K562 (cell line): ENCODE measurements around the gene STX1B.

Source experiments
- BRD4 ChIP-seq: fragments of 200-600 bp; sonication (generic); IDR thresholded peaks from 2 replicates; pipeline ENCODE4 v1.6.1; 2017; ENCODE audit warnings: inconsistent platforms
- HDAC2 ChIP-seq: fragments of 450-650 bp; IDR thresholded peaks from 2 replicates; pipeline ENCODE4 v1.6.1; 2016; ENCODE audit warnings: mild to moderate bottlenecking
- JUNB ChIP-seq: fragments of 450-650 bp; formaldehyde crosslinking; conservative IDR thresholded peaks from 2 replicates; pipeline ENCODE4 v1.4.0; 2020; ENCODE audit warnings: mild to moderate bottlenecking
- POLR2A ChIP-seq: fragments of 450-650 bp; conservative IDR thresholded peaks from 2 replicates; pipeline ENCODE4 v1.6.1; 2016
- STAT5B ChIP-seq: fragments of 250-450 bp; sonication (Bioruptor Pico); IDR thresholded peaks from 2 replicates; pipeline ENCODE4 v1.8.0; 2021; ENCODE audit warnings: mild to moderate bottlenecking, inconsistent platforms
- ZFX ChIP-seq: sonication (generic); formaldehyde crosslinking; IDR thresholded peaks from 2 replicates; pipeline ENCODE4 v1.8.0; 2022; ENCODE audit warnings: mild to moderate bottlenecking, missing genetic modification reagents, moderate library complexity
- TF ChIP-seq, protein P1 (sequence below): sonication (generic); formaldehyde crosslinking; IDR thresholded peaks from 2 replicates; pipeline ENCODE4 v1.8.1; 2022; ENCODE audit warnings: missing genetic modification reagents
- TF ChIP-seq, protein P2 (sequence below): fragments of 250-450 bp; sonication (Bioruptor Pico); IDR thresholded peaks from 2 replicates; pipeline ENCODE4 v1.4.0; 2020
- TF ChIP-seq, protein P3 (sequence below), 3 experiments: IDR thresholded peaks in 2 of 3; conservative IDR thresholded peaks in 1 of 3; 2 replicates each; pipeline ENCODE4 v1.5.1; 2011 to 2012; ENCODE audit warnings: low read length in 3 of 3, mild to moderate bottlenecking in 3 of 3, control low read depth in 2 of 3, improper control_type of control experiment in 1 of 3, inconsistent platforms in 1 of 3, low read depth in 1 of 3, mixed read lengths in 1 of 3, moderate library complexity in 1 of 3; ENCODE audit not compliant: insufficient read depth in 2 of 3
- TF ChIP-seq, protein P4 (sequence below): sonication (generic); formaldehyde crosslinking; IDR thresholded peaks from 2 replicates; pipeline ENCODE4 v1.8.0; 2022; ENCODE audit warnings: mild to moderate bottlenecking, missing genetic modification reagents

DNA sequence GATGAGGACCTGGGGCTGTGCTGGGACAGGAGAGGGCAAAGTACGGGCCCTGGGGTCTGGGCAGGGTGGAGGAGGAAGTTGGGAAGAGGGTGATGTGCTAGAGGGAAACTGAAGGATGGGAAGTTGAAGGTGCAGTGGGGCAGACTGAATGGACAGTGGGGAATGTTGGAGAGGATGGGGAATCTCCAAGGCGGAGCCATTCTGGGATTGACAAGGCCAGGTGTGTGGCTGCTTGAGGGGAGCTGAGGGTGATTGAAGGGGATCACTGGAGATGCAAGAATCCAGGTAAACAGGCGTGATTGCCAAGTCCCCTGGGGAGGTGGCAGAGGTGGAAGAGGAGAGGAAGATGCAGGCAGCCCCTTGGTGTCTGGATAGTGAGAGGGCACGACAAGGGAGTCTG is 34.0 kb downstream of the STX1B start:
- TF ChIP-seq JUNB (CRISPR knock-in tag) (no peak), HDAC2 (no peak), POLR2A (no peak), BRD4 (no peak), STAT5B (CRISPR knock-in tag) (no peak), ZFX (CRISPR knock-in tag) (no peak)
- TF ChIP-seq, protein P1, sequence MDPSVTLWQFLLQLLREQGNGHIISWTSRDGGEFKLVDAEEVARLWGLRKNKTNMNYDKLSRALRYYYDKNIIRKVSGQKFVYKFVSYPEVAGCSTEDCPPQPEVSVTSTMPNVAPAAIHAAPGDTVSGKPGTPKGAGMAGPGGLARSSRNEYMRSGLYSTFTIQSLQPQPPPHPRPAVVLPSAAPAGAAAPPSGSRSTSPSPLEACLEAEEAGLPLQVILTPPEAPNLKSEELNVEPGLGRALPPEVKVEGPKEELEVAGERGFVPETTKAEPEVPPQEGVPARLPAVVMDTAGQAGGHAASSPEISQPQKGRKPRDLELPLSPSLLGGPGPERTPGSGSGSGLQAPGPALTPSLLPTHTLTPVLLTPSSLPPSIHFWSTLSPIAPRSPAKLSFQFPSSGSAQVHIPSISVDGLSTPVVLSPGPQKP: no peak
- TF ChIP-seq, protein P2, sequence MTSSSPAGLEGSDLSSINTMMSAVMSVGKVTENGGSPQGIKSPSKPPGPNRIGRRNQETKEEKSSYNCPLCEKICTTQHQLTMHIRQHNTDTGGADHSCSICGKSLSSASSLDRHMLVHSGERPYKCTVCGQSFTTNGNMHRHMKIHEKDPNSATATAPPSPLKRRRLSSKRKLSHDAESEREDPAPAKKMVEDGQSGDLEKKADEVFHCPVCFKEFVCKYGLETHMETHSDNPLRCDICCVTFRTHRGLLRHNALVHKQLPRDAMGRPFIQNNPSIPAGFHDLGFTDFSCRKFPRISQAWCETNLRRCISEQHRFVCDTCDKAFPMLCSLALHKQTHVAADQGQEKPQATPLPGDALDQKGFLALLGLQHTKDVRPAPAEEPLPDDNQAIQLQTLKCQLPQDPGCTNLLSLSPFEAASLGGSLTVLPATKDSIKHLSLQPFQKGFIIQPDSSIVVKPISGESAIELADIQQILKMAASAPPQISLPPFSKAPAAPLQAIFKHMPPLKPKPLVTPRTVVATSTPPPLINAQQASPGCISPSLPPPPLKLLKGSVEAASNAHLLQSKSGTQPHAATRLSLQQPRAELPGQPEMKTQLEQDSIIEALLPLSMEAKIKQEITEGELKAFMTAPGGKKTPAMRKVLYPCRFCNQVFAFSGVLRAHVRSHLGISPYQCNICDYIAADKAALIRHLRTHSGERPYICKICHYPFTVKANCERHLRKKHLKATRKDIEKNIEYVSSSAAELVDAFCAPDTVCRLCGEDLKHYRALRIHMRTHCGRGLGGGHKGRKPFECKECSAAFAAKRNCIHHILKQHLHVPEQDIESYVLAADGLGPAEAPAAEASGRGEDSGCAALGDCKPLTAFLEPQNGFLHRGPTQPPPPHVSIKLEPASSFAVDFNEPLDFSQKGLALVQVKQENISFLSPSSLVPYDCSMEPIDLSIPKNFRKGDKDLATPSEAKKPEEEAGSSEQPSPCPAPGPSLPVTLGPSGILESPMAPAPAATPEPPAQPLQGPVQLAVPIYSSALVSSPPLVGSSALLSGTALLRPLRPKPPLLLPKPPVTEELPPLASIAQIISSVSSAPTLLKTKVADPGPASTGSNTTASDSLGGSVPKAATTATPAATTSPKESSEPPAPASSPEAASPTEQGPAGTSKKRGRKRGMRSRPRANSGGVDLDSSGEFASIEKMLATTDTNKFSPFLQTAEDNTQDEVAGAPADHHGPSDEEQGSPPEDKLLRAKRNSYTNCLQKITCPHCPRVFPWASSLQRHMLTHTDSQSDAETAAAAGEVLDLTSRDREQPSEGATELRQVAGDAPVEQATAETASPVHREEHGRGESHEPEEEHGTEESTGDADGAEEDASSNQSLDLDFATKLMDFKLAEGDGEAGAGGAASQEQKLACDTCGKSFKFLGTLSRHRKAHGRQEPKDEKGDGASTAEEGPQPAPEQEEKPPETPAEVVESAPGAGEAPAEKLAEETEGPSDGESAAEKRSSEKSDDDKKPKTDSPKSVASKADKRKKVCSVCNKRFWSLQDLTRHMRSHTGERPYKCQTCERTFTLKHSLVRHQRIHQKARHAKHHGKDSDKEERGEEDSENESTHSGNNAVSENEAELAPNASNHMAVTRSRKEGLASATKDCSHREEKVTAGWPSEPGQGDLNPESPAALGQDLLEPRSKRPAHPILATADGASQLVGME (CRISPR knock-in tag): no peak
- TF ChIP-seq, protein P3, sequence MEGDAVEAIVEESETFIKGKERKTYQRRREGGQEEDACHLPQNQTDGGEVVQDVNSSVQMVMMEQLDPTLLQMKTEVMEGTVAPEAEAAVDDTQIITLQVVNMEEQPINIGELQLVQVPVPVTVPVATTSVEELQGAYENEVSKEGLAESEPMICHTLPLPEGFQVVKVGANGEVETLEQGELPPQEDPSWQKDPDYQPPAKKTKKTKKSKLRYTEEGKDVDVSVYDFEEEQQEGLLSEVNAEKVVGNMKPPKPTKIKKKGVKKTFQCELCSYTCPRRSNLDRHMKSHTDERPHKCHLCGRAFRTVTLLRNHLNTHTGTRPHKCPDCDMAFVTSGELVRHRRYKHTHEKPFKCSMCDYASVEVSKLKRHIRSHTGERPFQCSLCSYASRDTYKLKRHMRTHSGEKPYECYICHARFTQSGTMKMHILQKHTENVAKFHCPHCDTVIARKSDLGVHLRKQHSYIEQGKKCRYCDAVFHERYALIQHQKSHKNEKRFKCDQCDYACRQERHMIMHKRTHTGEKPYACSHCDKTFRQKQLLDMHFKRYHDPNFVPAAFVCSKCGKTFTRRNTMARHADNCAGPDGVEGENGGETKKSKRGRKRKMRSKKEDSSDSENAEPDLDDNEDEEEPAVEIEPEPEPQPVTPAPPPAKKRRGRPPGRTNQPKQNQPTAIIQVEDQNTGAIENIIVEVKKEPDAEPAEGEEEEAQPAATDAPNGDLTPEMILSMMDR (IDR thresholded peaks at IDR 0.05 in 2 of 3, conservative IDR thresholded peaks at IDR 0.05 in 1 of 3; ENCODE audit: insufficient read depth in 2 of 3, low read depth in 1 of 3, low read length in 3 of 3): no peak
- TF ChIP-seq, protein P4, sequence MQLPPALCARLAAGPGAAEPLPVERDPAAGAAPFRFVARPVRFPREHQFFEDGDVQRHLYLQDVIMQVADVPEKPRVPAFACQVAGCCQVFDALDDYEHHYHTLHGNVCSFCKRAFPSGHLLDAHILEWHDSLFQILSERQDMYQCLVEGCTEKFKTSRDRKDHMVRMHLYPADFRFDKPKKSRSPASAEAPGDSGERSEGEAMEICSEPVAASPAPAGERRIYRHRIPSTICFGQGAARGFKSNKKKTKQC (CRISPR knock-in tag): no peak
